HCT116 (cell line): ENCODE measurements around the gene HMCN2. TPM values are rescaled to one million over a fixed set of nuclear protein-coding genes. Genes with fewer than 3 reads are reported as not detected.

Experiments
- ATAC-seq: fragments of 200-7000 bp; cut with Tn5 transposase; 2 replicates; pipeline ENCODE4 v1.9.1; 2020; ENCODE audit warnings: mild to moderate bottlenecking, moderate library complexity
- BruUV-seq: library from RNA; stranded (reverse); fragments of 400-500 nt; replicated peaks from 2 replicates; lab custom pipeline; 2021; lab: Mats Ljungman, UMichigan
- CTCF ChIA-PET: fragments of 300-600 bp; sonication (Branson Sonifier 250); formaldehyde crosslinking; loops from one replicate; lab custom pipeline; 2021; ENCODE audit warnings: antibody characterized with exemption; lab: Charles Lee
- POLR2A ChIA-PET: fragments of 300-600, 350-600 bp; sonication (Branson Sonifier 250); formaldehyde crosslinking; loops from one replicate; lab custom pipeline; 2021; ENCODE audit warnings: antibody characterized with exemption; lab: Charles Lee
- RAD21 ChIA-PET, 2 experiments: fragments of 300-600 bp; sonication (Branson Sonifier 250); formaldehyde crosslinking; loops; one replicate each; lab custom pipeline; 2023; ENCODE audit warnings: low total read pairs in 2 of 2; ENCODE audit not compliant: uncharacterized antibody in 2 of 2, unreplicated experiment in 2 of 2, low non-redundant PET in 1 of 2; lab: Charles Lee
- DNase-seq: peaks from one replicate; pipeline ENCODE4 v3.0.0-alpha.2; 2010; ENCODE audit warnings: low read depth, low spot score
- H2AFZ ChIP-seq: fragments of 200-600 bp; shearing (Covaris generic), sonication (generic); 2 replicates; pipeline ENCODE4 v1.6.1; 2017; ENCODE audit warnings: low read depth, mixed run types, mixed read lengths, antibody characterized with exemption, low read length; ENCODE audit not compliant: poor library complexity, severe bottlenecking
- H3K27ac ChIP-seq: 2 replicates; pipeline ENCODE4 v1.5.1; 2012; ENCODE audit warnings: low read depth, low read length
- H3K27me3 ChIP-seq: fragments of 200-600 bp; sonication (generic); 2 replicates; pipeline ENCODE4 v1.6.1; 2016; ENCODE audit warnings: mixed run types, low read length, mixed read lengths; ENCODE audit not compliant: insufficient read depth
- H3K36me3 ChIP-seq, 2 experiments: fragments of 200-500 bp in 1 of 2; fragments of 200-600 bp in 1 of 2; sonication (Bioruptor generic) in 1 of 2; sonication (generic) in 1 of 2; 2 replicates each; pipeline versions ENCODE4 v1.5.1 to v1.6.1; 2014 to 2016; ENCODE audit warnings: low read length in 2 of 2, inconsistent platforms in 1 of 2, mixed read lengths in 1 of 2, mixed run types in 1 of 2; ENCODE audit not compliant: insufficient read depth in 2 of 2, control insufficient read depth in 1 of 2
- H3K4me1 ChIP-seq, 2 experiments: fragments of 200-600 bp in 1 of 2; sonication (generic) in 1 of 2; 2 replicates each; pipeline versions ENCODE4 v1.5.1 to v1.6.1; 2012 to 2017; ENCODE audit warnings: low read length in 2 of 2, inconsistent platforms in 1 of 2, mild to moderate bottlenecking in 1 of 2, mixed read lengths in 1 of 2, mixed run types in 1 of 2, moderate library complexity in 1 of 2; ENCODE audit not compliant: insufficient read depth in 2 of 2, control insufficient read depth in 1 of 2
- H3K4me2 ChIP-seq: fragments of 200-600 bp; sonication (generic); 2 replicates; pipeline ENCODE4 v1.6.1; 2017; ENCODE audit warnings: mixed run types, low read length, mixed read lengths
- H3K4me3 ChIP-seq, 2 experiments: fragments of 200-600 bp in 1 of 2; sonication (generic) in 1 of 2; replicated peaks in 1 of 2; 2 replicates each; pipeline ENCODE4 v1.5.1; 2011 to 2016; ENCODE audit warnings: low read length in 2 of 2, control low read depth in 1 of 2, low read depth in 1 of 2, mild to moderate bottlenecking in 1 of 2, mixed read lengths in 1 of 2, mixed run types in 1 of 2
- H3K79me2 ChIP-seq: fragments of 200-600 bp; sonication (generic); 2 replicates; pipeline ENCODE4 v1.6.1; 2017; ENCODE audit warnings: mild to moderate bottlenecking, mixed run types, low read length, moderate library complexity, mixed read lengths; ENCODE audit not compliant: insufficient read depth
- H3K9ac ChIP-seq: fragments of 200-600 bp; sonication (generic); 2 replicates; pipeline ENCODE4 v1.6.1; 2016; ENCODE audit warnings: low read length, mixed read lengths
- H3K9me2 ChIP-seq: fragments of 200-600 bp; sonication (generic), shearing (Covaris generic); 2 replicates; pipeline ENCODE4 v1.6.1; 2017; ENCODE audit warnings: mixed run types, mild to moderate bottlenecking, moderate library complexity; ENCODE audit not compliant: insufficient read depth
- H3K9me3 ChIP-seq, 2 experiments: fragments of 200-500 bp in 1 of 2; fragments of 200-600 bp in 1 of 2; sonication (Bioruptor generic) in 1 of 2; sonication (generic) in 1 of 2; 2 replicates each; pipeline ENCODE4 v1.6.1; 2014 to 2017; ENCODE audit warnings: low read length in 2 of 2, mixed read lengths in 2 of 2, inconsistent platforms in 1 of 2, low read depth in 1 of 2, mild to moderate bottlenecking in 1 of 2, mixed run types in 1 of 2, moderate library complexity in 1 of 2; ENCODE audit not compliant: control insufficient read depth in 1 of 2, insufficient read depth in 1 of 2
- H4K20me1 ChIP-seq: fragments of 200-600 bp; sonication (generic), shearing (Covaris generic); 2 replicates; pipeline ENCODE4 v1.6.1; 2017; ENCODE audit warnings: mixed run types, mild to moderate bottlenecking, moderate library complexity; ENCODE audit not compliant: insufficient read depth
- CBX3 ChIP-seq: IDR thresholded peaks from 2 replicates; pipeline ENCODE4 v1.6.1; 2012; ENCODE audit warnings: low read depth
- FOSL1 ChIP-seq: IDR thresholded peaks from 2 replicates; pipeline ENCODE4 v1.6.1; 2012; ENCODE audit warnings: low read depth
- RAD21 ChIP-seq: IDR thresholded peaks from 2 replicates; pipeline ENCODE4 v1.6.1; 2012; ENCODE audit warnings: low read depth, mild to moderate bottlenecking
- intact Hi-C: fragments of 100-400 bp; cut with micrococcal nuclease; formaldehyde crosslinking; loops from 2 replicates; pipeline ENCODE4 v1.10.0; 2022
- total RNA-seq: library from RNA; stranded (reverse); gene quantifications from one replicate; pipeline ENCODE4 v1.2.1, GENCODE V29; 2021; ENCODE audit not compliant: unreplicated experiment
- TF ChIP-seq, protein P1 (sequence below): IDR thresholded peaks from 2 replicates; pipeline ENCODE4 v1.6.1; 2011; ENCODE audit warnings: mild to moderate bottlenecking, low read length, moderate library complexity; ENCODE audit not compliant: insufficient replicate concordance; ENCODE audit errors: extremely low read depth
- TF ChIP-seq, protein P2 (sequence below), 3 experiments: fragments of 200-600 bp in 1 of 3; sonication (generic) in 1 of 3; IDR thresholded peaks in 2 of 3; conservative IDR thresholded peaks in 1 of 3; 2 replicates each; pipeline ENCODE4 v1.5.1; 2012 to 2017; ENCODE audit warnings: low read depth in 2 of 3, low read length in 2 of 3, antibody characterized with exemption in 1 of 3, borderline replicate concordance in 1 of 3, control low read depth in 1 of 3, mild to moderate bottlenecking in 1 of 3, mixed read lengths in 1 of 3, mixed run types in 1 of 3, moderate library complexity in 1 of 3; ENCODE audit not compliant: insufficient read depth in 1 of 3

The HMCN2 gene
- total RNA-seq, 1 experiment from 2014 or later: 0.22 TPM

DNA sequence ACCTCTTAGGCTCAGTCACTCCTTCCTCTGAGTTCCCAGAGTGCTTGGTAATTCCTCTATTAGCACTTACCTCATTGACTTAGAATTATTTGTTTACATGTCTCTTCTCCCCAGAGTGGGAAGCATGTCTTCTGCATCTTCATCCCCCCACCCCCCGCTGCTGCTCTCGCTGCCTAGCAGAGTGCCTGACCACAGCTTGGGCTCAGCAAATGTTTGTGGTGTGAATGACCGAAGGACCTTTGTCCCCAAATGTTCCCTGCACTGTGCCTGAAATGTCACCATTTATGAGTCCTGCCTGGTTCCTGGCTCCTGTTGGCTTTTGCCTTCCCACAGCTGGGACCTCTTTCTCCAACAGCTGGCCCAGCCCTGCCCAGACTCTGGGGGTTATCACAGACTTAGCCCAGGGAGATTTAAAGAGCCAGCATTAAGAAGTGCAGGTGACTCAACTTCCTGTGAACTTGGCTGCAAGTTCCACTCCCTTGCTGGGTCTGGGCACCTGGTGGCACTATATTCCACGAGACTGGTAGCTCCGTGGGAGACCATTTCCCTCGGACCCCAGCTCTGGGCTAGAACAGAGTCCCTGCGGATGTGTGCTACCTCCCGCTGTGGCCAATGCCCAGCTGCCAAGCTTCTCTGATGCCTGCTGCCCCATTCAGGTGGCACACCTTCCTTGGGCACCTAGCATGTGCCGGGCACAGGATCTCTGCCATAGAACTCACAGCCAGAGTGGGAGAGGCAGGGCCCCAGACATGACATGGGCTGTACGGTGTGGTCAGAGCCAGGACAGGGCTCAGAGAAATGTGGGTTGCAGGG is 1.8 kb upstream of the HMCN2 start:
- no peak overlapping the region for H3K9ac ChIP-seq
- H4K20me1 ChIP-seq: no peaks in the 10 kb centered on the region
- intact Hi-C loops: no loop called here
- H3K9me3 ChIP-seq: no peaks in the 10 kb centered on the region
- no peak overlapping the region for H3K4me3 ChIP-seq
- ATAC-seq: peak; percentile 80
- CTCF ChIA-PET: no interaction called here
- BruUV-seq: no TSS peak
- H3K36me3 ChIP-seq: no peaks in the 10 kb centered on the region
- peaks cover 4 to 9% of the 10 kb centered on the region in 2 experiments; a peak in 3 of 4 replicates for H3K4me1 ChIP-seq
- H3K27me3 ChIP-seq: peaks cover 17% of the 10 kb centered on the region; the same call in 1 of the 2 replicates
- RAD21 ChIA-PET: no interaction called here
- POLR2A ChIA-PET: no interaction called here
- H3K9me2 ChIP-seq: no peaks in the 10 kb centered on the region
- H3K79me2 ChIP-seq: no peaks in the 10 kb centered on the region
- TF ChIP-seq, protein P1, sequence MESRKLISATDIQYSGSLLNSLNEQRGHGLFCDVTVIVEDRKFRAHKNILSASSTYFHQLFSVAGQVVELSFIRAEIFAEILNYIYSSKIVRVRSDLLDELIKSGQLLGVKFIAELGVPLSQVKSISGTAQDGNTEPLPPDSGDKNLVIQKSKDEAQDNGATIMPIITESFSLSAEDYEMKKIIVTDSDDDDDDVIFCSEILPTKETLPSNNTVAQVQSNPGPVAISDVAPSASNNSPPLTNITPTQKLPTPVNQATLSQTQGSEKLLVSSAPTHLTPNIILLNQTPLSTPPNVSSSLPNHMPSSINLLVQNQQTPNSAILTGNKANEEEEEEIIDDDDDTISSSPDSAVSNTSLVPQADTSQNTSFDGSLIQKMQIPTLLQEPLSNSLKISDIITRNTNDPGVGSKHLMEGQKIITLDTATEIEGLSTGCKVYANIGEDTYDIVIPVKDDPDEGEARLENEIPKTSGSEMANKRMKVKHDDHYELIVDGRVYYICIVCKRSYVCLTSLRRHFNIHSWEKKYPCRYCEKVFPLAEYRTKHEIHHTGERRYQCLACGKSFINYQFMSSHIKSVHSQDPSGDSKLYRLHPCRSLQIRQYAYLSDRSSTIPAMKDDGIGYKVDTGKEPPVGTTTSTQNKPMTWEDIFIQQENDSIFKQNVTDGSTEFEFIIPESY: no peak
- TF ChIP-seq RAD21: peak; percentile 80
- TF ChIP-seq, protein P2, sequence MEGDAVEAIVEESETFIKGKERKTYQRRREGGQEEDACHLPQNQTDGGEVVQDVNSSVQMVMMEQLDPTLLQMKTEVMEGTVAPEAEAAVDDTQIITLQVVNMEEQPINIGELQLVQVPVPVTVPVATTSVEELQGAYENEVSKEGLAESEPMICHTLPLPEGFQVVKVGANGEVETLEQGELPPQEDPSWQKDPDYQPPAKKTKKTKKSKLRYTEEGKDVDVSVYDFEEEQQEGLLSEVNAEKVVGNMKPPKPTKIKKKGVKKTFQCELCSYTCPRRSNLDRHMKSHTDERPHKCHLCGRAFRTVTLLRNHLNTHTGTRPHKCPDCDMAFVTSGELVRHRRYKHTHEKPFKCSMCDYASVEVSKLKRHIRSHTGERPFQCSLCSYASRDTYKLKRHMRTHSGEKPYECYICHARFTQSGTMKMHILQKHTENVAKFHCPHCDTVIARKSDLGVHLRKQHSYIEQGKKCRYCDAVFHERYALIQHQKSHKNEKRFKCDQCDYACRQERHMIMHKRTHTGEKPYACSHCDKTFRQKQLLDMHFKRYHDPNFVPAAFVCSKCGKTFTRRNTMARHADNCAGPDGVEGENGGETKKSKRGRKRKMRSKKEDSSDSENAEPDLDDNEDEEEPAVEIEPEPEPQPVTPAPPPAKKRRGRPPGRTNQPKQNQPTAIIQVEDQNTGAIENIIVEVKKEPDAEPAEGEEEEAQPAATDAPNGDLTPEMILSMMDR (IDR thresholded peaks at IDR 0.05 in 2 of 3, conservative IDR thresholded peaks at IDR 0.05 in 1 of 3; ENCODE audit: borderline replicate concordance in 1 of 3, insufficient read depth in 1 of 3, low read depth in 2 of 3, low read length in 2 of 3): peak in 1 of 3 experiments; percentile 50; a peak in 2 of 6 replicates
- peak; percentile 14; the same call in 1 of the 2 replicates for TF ChIP-seq FOSL1
- TF ChIP-seq CBX3: no peak
- TF ChIP-seq, all 23 proteins: peak for 3
- Histone ChIP-seq H3K4me2 (peak overlapping the region; percentile 31), H3K27ac (no peak overlapping the region), H2AFZ (no peak overlapping the region)
- peak; percentile 10 for DNase-seq
